Natural killer cell (primary cell): ENCODE results near the gene C1QL1. TPM values are rescaled to one million over a fixed set of nuclear protein-coding genes. Genes with fewer than 3 reads are reported as not detected.

ENCODE experiments used
- ATAC-seq, 3 donors: fragments of 150-1000 bp in 2 of 3; fragments of 200-7000 bp in 1 of 3; cut with Tn5 transposase; 1 replicate in 1 of 3; 2 replicates in 2 of 3; pipeline ENCODE4 v1.10.0; 2021; ENCODE audit warnings: mild to moderate bottlenecking in 2 of 3, moderate library complexity in 2 of 3
- DNase-seq, 2 donors: peaks; one replicate each; pipeline versions ENCODE4 v3.0.0 to v3.0.0-alpha.2; 2013 to 2021; ENCODE audit warnings: mixed read lengths in 1 of 2
- H3K27ac ChIP-seq: one replicate; pipeline ENCODE4 v1.5.1; 2013; ENCODE audit warnings: mild to moderate bottlenecking, low read length
- H3K27me3 ChIP-seq: one replicate; pipeline ENCODE4 v1.6.1; 2013; ENCODE audit warnings: low read length; ENCODE audit not compliant: control insufficient read depth, insufficient read depth
- H3K36me3 ChIP-seq: one replicate; pipeline ENCODE4 v1.6.1; 2013; ENCODE audit warnings: low read length; ENCODE audit not compliant: control insufficient read depth, insufficient read depth
- H3K4me1 ChIP-seq: one replicate; pipeline ENCODE4 v1.6.1; 2013; ENCODE audit warnings: low read length; ENCODE audit not compliant: control insufficient read depth, insufficient read depth
- H3K4me3 ChIP-seq: one replicate; pipeline ENCODE4 v1.5.1; 2013; ENCODE audit warnings: low read length
- H3K9me3 ChIP-seq: one replicate; pipeline ENCODE4 v1.6.1; 2013; ENCODE audit warnings: low read length; ENCODE audit not compliant: control insufficient read depth, insufficient read depth
- H3K27ac Mint-ChIP-seq, 2 donors: one replicate each; pipeline ENCODE4 v1.8.0; 2022; ENCODE audit warnings: mild to moderate bottlenecking in 2 of 2, mixed read lengths in 2 of 2, moderate library complexity in 1 of 2
- H3K27me3 Mint-ChIP-seq, 2 donors: one replicate each; pipeline ENCODE4 v1.8.0; 2022; ENCODE audit warnings: low read depth in 2 of 2, mixed read lengths in 2 of 2
- H3K36me3 Mint-ChIP-seq: one replicate; pipeline ENCODE4 v1.8.0; 2022; ENCODE audit warnings: mixed read lengths
- H3K4me1 Mint-ChIP-seq, 2 donors: one replicate each; pipeline ENCODE4 v1.8.0; 2022; ENCODE audit warnings: mixed read lengths in 2 of 2
- H3K4me3 Mint-ChIP-seq: one replicate; pipeline ENCODE4 v1.8.0; 2022; ENCODE audit warnings: mild to moderate bottlenecking, moderate library complexity, mixed read lengths
- H3K9me3 Mint-ChIP-seq, 2 donors: one replicate each; pipeline ENCODE4 v1.8.0; 2022; ENCODE audit warnings: mixed read lengths in 2 of 2
- CTCF ChIP-seq: fragments of 200-600 bp; IDR thresholded peaks from one replicate; pipeline ENCODE4 v1.8.0; 2022; ENCODE audit warnings: antibody characterized with exemption
- WGBS: methylation state at CpG from one replicate; pipeline ENCODE4 v1.1.7; 2013; ENCODE audit warnings: missing lambda C conversion rate; ENCODE audit not compliant: insufficient coverage; 5-methylcytosine and 5-hydroxymethylcytosine counted together
- intact Hi-C: fragments of 100-400 bp; cut with micrococcal nuclease; formaldehyde crosslinking; loops from one replicate; pipeline ENCODE4 v1.14.2; 2022
- total RNA-seq, 4 donors: library from RNA; stranded (reverse); fragments of 120-200 nt in 1 of 4; gene quantifications; one replicate each; pipeline versions ENCODE4 v1.2.3 to v1.2.4, GENCODE V29; 2013 to 2022

C1QL1 gene
- total RNA-seq, 3 donors from 2014 or later (not counting 1 experiment from before 2014, with no cell fraction given): not detected

- no peak overlapping the region for H3K27ac ChIP-seq
Observed at GRCh38 chr17:44915862-44916780, 52.0 kb downstream of the C1QL1 start.

GRCh38 chr17:44915321-44915726 lies 52.8 kb downstream of the C1QL1 start, which contains the start of gene GFAP:
Gene GFAP (minus strand): TSS chr17:44915500. CDS start chr17:44915486, 14 bp downstream.
- Mint-ChIP-seq H3K27ac (no peak within 1 kb of the TSS), H3K27me3 (peaks cover 24 to 30% of the 10 kb centered on the region in 2 donors), H3K4me3 (no peak within 1 kb of the TSS), H3K36me3 (no peaks in the 10 kb centered on the region), H3K9me3 (no peaks in the 10 kb centered on the region), H3K4me1 (peaks cover 4 to 10% of the 10 kb centered on the region in 2 donors)
- peaks cover 14% of the 10 kb centered on the region for H3K4me1 ChIP-seq
- intact Hi-C loops: no loop called here
- H3K27ac ChIP-seq: no peak within 1 kb of the TSS
- H3K9me3 ChIP-seq: no peaks in the 10 kb centered on the region
- no peak for ATAC-seq
- WGBS: 87% methylated on average over 17 of the region's 17 CpGs
- DNase-seq: no peak
- H3K27me3 ChIP-seq: peaks cover 12% of the 10 kb centered on the region
- no peak within 1 kb of the TSS for H3K4me3 ChIP-seq
- no peak for TF ChIP-seq CTCF
- H3K36me3 ChIP-seq: no peaks in the 10 kb centered on the region

More at GRCh38 chr17:44915862-44916780, 52.0 kb downstream of the C1QL1 start:
- Mint-ChIP-seq H3K9me3 (no peaks in the 10 kb centered on the region), H3K27ac (no peak overlapping the region), H3K4me3 (no peak overlapping the region), H3K36me3 (no peaks in the 10 kb centered on the region), H3K27me3 (peaks cover 24 to 26% of the 10 kb centered on the region in 2 donors), H3K4me1 (peaks cover 4 to 5% of the 10 kb centered on the region in 2 donors)
- 93% methylated on average over 11 of the region's 11 CpGs for WGBS
- peaks cover 13% of the 10 kb centered on the region for H3K27me3 ChIP-seq
- no peaks in the 10 kb centered on the region for H3K36me3 ChIP-seq
- intact Hi-C loops: no loop called here
- no peak overlapping the region for H3K4me3 ChIP-seq
- H3K4me1 ChIP-seq: peaks cover 12% of the 10 kb centered on the region
- ATAC-seq: no peak
- no peak for DNase-seq
- H3K9me3 ChIP-seq: no peaks in the 10 kb centered on the region
- no peak for TF ChIP-seq CTCF

GRCh38 chr17:44914698-44915271 lies 53.3 kb downstream of the C1QL1 start:
- no peak overlapping the region for H3K4me3 Mint-ChIP-seq
- H3K9me3 Mint-ChIP-seq: no peaks in the 10 kb centered on the region
- intact Hi-C loops: loop anchor here (5.0 kb wide), 1 partner anchor 183 kb away; no protein-coding TSS in a partner anchor
- Histone ChIP-seq H3K9me3 (no peaks in the 10 kb centered on the region), H3K27me3 (peaks cover 10% of the 10 kb centered on the region), H3K4me1 (peaks cover 11% of the 10 kb centered on the region), H3K4me3 (no peak overlapping the region), H3K27ac (no peak overlapping the region), H3K36me3 (no peaks in the 10 kb centered on the region)
- H3K27ac Mint-ChIP-seq: no peak overlapping the region
- DNase-seq (no peak), ATAC-seq (no peak)
- peaks cover 0 to 6% of the 10 kb centered on the region in 2 donors for H3K4me1 Mint-ChIP-seq
- no peak for TF ChIP-seq CTCF
- H3K36me3 Mint-ChIP-seq: no peaks in the 10 kb centered on the region
- peaks cover 24 to 30% of the 10 kb centered on the region in 2 donors for H3K27me3 Mint-ChIP-seq
- WGBS: 82% methylated on average over 19 of the region's 19 CpGs
